Right renal cortex interstitium (tissue), 3 donors: ENCODE results near the gene NELL2. TPM values are rescaled to one million over a fixed set of nuclear protein-coding genes. Genes with fewer than 3 reads are reported as not detected.

Experiments used
- DNase-seq, 3 donors: peaks; one replicate each; pipeline ENCODE4 v3.0.0-alpha.2; 2013; ENCODE audit warnings: low read depth in 3 of 3, low spot score in 2 of 3
- polyA plus RNA-seq, 3 donors: library from polyadenylated mRNA; unstranded; fragments of 120-200 nt; gene quantifications; one replicate each; pipeline ENCODE4 v1.2.1, GENCODE V29; 2013; ENCODE audit not compliant: insufficient read length in 3 of 3

Gene NELL2
- polyA plus RNA-seq, 3 donors, result 18.4 to 26.5 (median 25.1) TPM

DNA sequence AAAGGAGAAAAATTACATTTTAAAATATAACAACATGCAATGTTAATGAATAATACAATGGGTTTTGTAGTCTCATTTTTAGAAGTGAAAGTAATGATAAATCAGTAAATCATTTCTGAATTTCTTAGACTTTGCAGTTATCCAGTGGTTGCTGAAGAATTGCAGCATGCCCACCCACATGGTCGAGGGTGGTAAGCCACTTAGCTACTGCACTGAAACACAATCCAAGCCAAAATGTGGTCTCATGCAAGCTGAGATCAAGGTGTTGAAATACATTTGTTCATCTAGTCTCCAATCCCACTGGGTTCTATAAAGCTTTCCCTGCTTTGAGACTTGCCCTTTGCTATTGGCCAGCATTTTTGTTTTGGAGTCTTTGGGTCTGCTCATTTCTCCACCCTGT is 247.9 kb downstream of the NELL2 start:
- no peak for DNase-seq

DNA sequence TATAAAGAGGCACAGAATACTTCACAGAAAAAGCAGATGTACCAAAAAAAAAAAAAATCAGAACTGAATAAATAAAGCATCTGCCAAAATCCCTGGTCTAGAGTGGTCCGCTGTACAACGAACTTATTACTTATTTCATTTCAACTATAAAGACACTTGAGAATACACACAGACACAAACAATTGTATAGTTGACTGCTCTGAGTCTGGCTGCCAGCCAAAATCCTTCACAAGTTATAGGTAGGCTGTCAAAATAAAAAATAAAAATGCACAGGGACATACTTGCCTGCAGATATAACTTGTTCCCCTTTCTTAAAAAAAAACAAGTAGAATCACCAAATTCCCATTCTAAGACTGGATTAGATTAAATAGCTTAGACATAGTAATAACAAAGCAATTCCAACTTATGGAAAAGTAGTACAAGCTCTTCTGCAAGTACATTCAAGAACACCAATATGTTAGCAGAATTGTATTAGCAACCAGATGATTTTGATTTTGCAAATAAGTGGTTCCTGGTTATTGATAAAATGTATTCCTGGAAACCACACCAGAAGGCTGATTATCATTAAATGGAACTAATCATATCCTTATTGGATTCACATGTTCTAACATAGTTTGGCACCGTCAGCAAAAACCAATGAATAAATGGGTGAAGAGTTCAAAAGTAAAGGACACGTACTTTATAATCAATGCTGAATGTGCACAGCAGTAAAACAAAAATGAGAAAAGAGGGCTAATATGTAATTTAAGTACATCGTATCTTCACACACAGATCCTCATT is 248.5 kb downstream of the NELL2 start:
- no peak for DNase-seq

DNA sequence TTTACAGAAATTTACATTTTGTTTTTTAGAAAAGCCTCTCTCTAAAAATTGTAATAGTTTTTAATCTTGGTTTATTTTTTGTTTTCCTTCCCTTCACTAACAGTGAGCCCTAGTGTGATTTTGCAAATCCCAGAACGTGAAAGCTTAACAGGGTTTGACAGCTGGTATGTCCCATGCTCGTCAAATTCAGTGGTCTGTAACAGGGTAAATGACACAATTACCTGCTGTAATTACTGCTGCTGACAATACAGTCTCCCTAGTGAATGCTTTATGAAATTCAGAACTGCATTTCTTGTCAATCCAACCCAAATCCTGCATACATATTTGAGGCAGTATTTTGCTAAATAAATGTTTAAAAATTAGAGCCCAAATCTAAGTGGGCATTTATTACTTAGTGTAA is 249.2 kb downstream of the NELL2 start:
- DNase-seq, result no peak

DNA sequence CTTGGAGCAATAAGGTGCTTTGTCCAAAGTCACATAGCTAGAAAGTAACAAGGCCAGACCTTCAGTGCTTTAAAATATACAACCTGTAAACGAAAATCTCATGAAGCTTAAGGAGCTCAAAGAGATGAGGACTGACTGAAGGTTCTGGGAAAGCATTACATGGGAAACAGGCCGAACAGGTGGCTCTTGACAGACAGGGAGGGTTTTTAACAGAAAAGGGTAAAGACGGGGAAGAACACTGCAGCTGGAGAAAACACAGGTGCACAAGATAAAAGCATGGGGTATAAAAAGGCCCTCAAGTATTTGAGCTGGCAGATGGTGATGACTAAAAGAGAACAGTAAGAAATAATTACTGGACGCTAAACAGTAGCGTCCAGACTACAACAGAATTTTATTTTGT is 257.2 kb downstream of the NELL2 start:
- no peak for DNase-seq

DNA sequence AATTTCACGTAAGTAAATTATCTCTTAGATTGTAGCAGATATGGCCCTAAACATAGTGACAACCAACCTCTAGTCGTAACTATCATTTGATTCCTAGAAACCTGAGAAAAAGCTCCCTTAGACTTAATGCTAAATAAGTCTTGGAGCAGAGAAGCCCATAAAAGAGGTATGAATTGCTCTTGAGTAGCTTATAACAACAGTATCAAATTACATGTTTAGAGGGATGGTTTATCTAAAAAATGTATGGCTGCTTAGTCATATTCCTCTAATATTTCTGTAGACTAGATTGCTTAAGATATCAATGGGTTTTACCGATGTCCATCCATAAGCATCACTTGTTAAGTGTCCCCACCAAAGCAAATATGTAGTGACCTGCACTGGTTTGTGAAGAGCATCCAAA is 259.7 kb downstream of the NELL2 start:
- no peak for DNase-seq

DNA sequence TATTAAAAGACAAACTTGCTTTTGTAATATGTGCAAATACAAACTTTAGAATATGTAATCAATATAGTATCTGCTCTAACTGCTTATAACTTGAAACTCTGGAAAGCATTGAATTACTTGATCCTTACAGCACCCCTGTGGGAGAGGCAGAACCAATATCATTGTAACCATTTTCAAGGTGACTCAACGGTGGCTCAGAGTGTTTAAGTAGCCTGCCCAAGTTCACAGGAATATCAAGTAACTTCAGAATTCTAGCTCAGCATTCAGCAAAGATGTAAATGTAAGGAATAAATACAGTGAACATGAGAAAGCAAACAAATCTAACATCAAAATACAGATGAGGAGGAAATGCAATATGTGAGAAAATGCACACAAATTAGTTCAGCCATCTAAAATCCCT is 264.6 kb downstream of the NELL2 start:
- no peak for DNase-seq

DNA sequence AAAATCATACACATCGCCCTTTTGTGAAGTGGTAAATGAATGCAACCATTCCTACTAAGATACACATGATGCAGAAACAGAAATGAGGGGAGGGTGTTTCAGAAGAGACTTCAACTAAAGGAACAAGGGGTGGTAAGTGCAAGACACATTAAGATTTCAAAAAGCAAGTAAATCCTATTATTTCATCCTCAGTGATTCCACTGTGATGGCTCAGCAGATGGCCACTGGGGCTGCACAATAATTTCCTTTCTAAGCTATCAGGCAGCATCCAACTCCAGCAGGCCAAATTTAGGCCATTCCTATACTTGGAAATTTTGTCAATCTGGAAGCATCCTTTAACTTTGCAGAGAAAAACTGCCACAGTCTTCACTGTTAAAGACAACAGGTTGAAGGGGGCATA is 272.4 kb downstream of the NELL2 start:
- DNase-seq, result no peak

DNA sequence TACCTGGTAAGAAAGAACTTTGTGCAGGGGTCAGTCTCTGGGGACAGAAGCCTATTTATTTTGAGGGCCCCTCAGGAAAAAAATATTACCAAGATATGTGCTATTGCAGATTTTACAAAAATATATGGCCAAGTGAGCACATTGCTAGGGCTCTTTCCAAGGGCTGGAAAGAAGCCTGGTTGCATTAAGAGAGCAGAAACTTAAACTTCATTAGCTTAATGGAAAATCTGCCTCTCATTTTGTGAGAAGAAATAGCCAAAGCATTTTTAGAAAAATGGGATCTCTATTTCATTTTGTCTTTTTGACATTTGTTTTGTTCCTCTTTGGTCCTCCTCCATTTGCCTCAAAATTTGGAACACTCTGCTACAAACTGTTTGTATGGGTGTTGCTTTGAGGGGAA is 283.5 kb downstream of the NELL2 start:
- DNase-seq, result no peak

DNA sequence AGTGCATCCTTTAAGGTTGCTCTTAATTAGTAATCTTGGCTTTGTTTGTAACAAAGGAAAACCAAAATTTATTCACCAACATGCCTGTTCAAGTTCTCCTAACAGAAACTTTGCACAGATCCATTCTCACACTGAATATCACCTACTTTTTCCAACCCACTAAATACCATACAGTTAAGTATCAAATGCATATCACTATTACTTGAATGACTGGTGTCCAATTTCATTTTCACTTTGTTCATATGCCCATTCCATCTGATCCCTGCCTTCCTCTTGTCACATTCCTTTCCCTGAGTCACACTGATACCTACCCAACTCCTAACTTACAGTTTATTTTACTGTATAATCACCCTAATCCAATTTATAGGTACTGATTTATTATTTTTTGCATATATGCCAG is 286.4 kb downstream of the NELL2 start:
- DNase-seq, result no peak

DNA sequence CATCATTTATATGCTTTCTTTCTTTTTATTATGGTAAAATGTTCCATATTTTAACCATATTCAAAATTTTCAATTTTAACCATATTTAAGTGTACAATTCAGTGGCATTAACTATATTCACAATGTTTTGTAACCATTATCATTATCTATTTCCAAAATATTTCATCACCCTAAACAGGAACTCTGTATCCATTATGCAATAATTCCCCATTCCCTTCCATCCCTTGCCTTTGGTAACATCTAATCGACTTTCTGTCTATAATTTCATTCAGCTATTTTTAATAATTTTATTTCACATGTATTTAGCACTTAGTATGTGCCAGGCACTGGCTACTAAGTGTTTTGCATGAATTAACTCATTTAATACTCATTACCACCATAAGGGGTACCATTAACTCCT is 287.5 kb downstream of the NELL2 start:
- no peak for DNase-seq

DNA sequence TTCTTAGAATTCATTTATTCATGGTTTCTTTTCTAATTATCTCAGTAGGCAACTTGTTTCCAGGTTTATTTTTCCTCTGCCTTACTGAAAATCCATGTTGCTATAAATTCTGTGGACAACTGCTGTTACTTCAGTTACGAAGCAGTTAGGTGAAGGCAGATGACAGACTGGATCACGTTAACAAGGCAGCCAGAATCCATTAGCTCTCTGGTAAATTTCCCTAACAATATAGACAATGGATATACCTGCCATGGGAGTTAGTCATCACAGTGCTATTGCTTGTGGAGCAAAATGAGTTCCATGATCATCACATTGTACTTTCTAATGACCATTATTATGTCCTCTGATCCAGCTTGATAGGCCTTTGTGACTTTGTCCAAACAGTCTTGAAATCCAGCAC is 291.5 kb downstream of the NELL2 start:
- no peak for DNase-seq

DNA sequence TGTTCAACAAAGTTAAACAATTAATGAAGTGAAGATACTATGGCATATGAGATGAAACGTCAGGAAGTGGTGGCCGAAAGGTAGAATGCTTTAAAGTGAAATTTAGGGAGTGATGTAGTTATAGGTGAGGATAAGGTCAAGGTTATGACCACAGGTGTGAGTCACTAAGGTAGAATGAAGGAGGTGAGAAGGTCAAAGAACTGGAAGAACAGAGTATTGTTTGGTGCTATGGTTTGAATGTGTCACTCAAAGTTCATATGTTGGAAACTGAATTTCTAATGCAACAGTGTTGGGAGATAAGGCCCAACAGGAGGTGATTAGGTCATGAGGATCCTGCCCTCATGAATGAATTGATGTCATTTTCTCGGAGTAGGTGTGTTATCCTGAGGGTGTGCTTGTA is 293.6 kb downstream of the NELL2 start:
- no peak for DNase-seq

DNA sequence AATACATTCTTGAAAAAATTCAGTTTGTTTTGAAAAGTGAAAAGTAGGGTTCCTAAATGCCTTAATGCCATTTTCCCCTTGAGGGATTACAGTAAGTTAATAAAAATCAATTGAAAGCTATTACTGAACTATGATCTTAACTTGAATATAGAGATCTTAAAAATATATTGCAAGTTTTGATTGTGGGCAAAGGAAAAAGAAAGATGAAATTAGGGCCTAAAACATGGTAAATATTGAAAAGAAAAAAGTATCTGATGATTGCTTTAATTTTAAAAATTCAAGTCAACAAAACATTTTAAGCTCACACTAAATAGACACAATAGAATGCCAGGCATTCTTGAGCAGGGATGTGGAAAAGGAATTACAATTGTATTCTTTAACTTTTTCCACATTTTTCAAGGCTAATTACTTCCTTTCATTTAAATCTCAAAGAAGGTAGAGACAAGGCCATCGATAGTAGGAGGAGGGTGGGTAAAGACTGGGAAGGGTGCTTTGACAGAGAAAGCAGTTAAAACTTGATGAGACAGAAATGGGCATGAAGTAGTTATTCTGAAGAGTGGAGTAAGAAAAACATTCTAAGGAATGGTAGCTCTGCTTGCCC is 294.4 kb downstream of the NELL2 start:
- no peak for DNase-seq

DNA sequence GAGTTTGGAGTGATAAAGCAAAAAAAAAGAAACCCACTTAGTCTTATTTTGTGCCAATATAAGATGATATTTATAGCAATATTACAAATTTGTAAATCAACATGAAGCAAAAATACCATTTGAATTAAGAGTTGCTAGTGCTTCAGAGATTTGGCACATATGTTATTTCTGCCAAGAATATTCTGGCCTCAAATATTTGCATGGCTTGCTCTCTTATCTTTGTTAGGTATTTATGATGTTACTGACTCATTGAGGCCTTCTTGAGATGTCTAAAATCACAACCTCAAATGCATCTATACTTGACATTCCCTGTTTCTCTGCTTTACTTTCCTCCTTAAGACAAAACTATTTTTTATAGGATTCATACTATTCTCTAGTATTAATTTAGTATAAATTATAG is 301.5 kb downstream of the NELL2 start:
- DNase-seq, result no peak

DNA sequence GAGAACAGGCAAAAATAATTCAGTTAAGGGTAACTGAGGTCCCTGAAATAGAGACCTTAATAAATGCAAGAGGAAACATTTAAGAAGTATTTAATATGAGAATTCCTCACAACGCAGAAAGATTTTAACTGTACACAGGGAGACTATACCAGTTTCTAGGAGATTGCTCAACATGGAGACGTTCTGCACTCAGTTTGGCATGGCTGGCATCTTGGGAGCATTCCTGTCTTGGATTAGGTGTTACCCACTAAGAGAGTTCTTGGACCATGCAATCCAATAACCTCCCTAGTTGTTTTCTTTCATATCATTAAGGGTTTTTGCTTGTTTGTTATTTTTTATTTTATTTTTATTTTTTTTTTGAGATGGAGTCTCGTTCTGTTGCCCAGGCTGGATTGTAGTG is 302.4 kb downstream of the NELL2 start:
- DNase-seq, result no peak

DNA sequence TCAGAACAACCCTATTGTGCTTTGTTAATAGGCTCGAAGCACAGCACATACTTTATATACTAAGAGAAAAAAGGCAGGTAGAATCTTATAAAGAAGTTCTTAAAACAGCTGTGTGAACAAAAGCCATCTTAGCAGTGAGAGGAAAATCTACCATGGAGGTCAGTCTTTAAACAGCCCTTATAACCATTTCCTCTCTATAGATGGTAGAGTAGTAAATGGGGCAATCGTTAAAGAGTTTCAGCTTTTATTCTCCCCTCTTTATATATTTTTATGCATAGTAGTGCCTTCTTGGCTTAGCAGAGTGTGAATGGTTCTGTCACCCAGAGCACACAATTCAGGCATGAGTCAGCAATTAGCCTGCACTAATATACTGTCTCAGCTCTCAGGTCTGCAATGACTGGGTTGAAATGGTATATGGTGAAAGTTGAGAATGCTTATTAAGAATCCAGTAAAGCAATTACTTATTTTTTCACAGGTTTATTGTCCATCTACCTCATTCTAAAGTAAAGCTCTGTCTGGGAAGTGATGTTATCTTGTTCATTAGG is 305.0 kb downstream of the NELL2 start:
- DNase-seq, result no peak

DNA sequence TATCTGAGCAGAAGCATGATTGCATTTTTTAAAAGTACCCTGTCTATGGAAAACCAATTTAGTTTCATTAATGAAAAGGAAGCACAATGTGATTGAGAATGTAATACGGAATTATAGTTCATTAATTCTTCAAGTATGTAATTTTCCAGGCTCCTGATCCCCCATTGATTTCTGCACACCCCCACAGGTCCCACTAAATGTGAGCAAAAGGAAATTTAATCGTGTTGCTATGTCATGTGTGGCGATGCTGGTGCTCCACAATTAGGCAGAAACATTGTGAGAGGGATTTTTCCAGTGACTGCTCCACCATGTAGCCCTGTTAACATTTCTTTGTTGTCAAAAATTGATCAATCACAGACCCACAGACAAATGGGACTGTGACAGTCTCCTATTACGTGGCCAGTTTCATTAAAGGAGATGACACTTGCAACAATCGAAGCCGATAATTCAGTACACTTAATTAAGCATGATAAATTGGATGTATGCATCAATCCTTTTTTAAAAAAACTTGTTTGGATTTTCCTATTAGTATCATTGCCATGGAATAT is 306.0 kb downstream of the NELL2 start:
- no peak for DNase-seq

DNA sequence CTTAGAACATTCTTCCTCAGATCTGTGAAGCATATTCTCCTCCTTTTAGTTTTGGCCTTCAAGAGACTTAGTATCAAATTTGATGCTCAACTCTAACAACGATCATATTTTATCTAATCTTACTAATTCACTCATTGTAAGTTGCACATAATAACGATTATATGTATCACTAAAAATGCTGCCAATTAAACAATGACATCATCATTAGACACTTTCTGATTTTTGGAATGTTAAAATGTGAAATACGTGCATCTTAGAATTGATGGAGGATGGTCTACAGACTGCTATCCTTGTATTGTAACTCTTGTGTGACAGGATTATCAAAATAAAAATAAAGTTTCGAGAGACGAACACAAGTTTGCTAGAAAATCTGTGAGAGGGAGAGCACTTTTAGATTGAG is 311.0 kb downstream of the NELL2 start:
- DNase-seq, result no peak

DNA sequence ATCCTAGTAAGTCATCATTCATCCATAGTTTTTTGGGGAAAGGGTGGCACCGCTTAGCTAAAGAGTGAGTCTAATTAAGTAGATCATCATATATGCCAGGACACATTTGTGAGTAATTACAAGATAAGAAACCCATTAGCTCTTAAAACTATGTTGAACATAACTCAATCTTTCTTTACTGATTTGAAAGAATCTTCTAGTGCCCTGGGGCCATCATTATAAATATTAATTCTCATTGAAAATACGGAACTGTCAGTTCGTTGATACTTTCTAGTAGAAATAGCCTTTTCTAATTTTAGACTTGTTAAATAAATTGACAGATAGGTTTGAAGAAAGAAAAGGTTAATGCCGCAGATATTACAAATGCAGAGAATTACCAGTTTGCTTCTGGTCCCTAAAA is 312.6 kb downstream of the NELL2 start:
- DNase-seq, result no peak

DNA sequence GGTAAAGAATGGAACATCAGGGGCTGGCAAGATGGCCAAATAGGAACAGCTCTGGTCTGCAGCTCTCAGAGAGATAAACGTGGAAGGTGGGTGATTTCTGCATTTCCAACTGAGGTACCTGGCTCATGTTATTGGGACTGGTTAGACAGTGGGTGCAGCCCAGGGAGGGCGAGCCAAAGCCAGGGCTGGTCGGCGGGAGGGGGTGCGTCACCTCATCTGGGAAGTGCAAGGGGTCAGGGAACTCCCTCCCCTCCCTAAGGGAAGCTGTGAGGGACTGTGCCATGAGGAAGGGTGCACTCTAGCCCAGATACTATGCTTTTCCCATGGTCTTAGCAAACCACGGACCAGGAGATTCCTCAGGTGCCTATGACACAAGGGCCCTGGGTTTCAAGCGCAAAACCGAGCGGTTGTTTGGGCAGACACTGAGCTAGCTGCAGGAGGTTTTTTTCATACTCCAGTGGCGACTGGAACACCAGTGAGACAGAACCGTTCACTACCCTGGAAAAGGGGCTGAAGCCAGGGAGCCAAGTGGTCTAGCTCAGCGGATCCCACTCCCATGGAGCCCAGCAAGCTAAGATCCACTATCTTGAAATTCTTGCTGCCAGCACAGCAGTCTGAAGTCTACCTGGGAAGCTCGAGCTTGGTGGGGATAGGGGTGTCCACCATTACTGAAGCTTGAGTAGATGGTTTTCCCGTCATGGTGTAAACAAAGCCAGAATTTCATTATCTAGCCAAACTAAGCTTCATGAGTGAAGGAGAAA is 317.6 kb downstream of the NELL2 start:
- no peak for DNase-seq

DNA sequence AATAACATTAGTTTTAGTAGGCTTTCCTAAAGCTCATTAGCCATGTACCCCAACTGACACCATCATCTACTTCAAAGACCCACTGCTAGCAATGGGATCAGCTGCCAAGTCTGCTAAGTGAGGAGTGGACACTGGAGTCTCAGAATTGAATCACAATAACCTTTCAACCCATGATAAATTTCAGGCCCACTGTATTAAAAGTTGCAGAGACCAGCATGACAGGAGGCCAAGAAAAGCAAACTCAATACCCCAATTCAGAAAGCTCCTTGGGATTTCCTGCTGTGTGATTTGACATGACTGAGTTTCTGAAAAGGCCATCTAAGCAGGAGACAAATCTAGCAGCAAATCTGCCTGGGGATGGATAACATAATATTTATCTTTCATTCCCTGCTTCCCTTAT is 320.7 kb downstream of the NELL2 start:
- no peak for DNase-seq
